Endodermal cell (in vitro differentiated cells): Measurements from ENCODE around the gene CFAP97. TPM values are rescaled to one million over a fixed set of nuclear protein-coding genes. Genes with fewer than 3 reads are reported as not detected.

ENCODE experiments used
- DNase-seq: peaks from one replicate; pipeline ENCODE4 v3.0.0-alpha.2; 2017
- H3K27ac ChIP-seq: 2 replicates; pipeline ENCODE4 v1.5.1; 2013; ENCODE audit warnings: mild to moderate bottlenecking, low read depth, low read length, moderate library complexity
- H3K27me3 ChIP-seq: 2 replicates; pipeline ENCODE4 v1.6.1; 2013; ENCODE audit warnings: mild to moderate bottlenecking, low read length, moderate library complexity; ENCODE audit not compliant: insufficient read depth, control insufficient read depth, poor library complexity, severe bottlenecking
- H3K36me3 ChIP-seq: 2 replicates; pipeline ENCODE4 v1.7.0; 2013; ENCODE audit warnings: mild to moderate bottlenecking, low read length, moderate library complexity; ENCODE audit not compliant: control insufficient read depth, insufficient read depth
- H3K4me1 ChIP-seq: one replicate; pipeline ENCODE4 v1.7.0; 2013; ENCODE audit warnings: low read length; ENCODE audit not compliant: control insufficient read depth, insufficient read depth
- H3K4me3 ChIP-seq: 2 replicates; pipeline ENCODE4 v1.5.1; 2013; ENCODE audit warnings: mild to moderate bottlenecking, low read length, moderate library complexity
- H3K9ac ChIP-seq: 2 replicates; pipeline ENCODE4 v1.6.1; 2013; ENCODE audit warnings: mild to moderate bottlenecking, low read length, moderate library complexity; ENCODE audit not compliant: poor library complexity, severe bottlenecking; ENCODE audit errors: extremely low read depth
- H3K9me3 ChIP-seq: 2 replicates; pipeline ENCODE4 v1.6.1; 2013; ENCODE audit warnings: mild to moderate bottlenecking, low read length, moderate library complexity; ENCODE audit not compliant: control insufficient read depth
- H3K27ac Mint-ChIP-seq: 2 replicates; pipeline ENCODE4 v1.8.0; 2020; ENCODE audit warnings: mixed read lengths
- H3K27me3 Mint-ChIP-seq: 2 replicates; pipeline ENCODE4 v1.8.0; 2021; ENCODE audit warnings: mild to moderate bottlenecking, mixed read lengths; ENCODE audit not compliant: insufficient read depth
- H3K36me3 Mint-ChIP-seq: 2 replicates; pipeline ENCODE4 v1.8.0; 2020; ENCODE audit warnings: low read depth, mixed read lengths
- H3K4me1 Mint-ChIP-seq: 2 replicates; pipeline ENCODE4 v1.8.0; 2020; ENCODE audit warnings: mixed read lengths
- H3K4me3 Mint-ChIP-seq: 2 replicates; pipeline ENCODE4 v1.8.0; 2020; ENCODE audit warnings: mild to moderate bottlenecking, moderate library complexity, mixed read lengths
- H3K9me3 Mint-ChIP-seq: 2 replicates; pipeline ENCODE4 v1.8.0; 2020; ENCODE audit warnings: mild to moderate bottlenecking, mixed read lengths
- CTCF ChIP-seq: fragments of 200-600 bp; sonication (generic); conservative IDR thresholded peaks from 2 replicates; pipeline ENCODE4 v1.5.0; 2021; ENCODE audit warnings: antibody characterized with exemption, mild to moderate bottlenecking
- WGBS, 2 experiments: methylation state at CpG; one replicate each; pipeline versions ENCODE4 v1.1.5 to v1.1.7; 2013; ENCODE audit warnings: missing lambda C conversion rate in 2 of 2, mixed read lengths in 1 of 2; ENCODE audit not compliant: insufficient coverage in 1 of 2, insufficient read length in 1 of 2; 5-methylcytosine and 5-hydroxymethylcytosine counted together
- total RNA-seq, 2 donors: library from RNA; stranded (reverse); fragmentation: NEBNext Ultra II Directional in 1 of 2; extraction: Animal tissue kit (Norgen Biotek cat#: 25700) in 1 of 2; gene quantifications; 2 replicates in 1 of 2; 3 replicates in 1 of 2; pipeline ENCODE4 v1.2.1, GENCODE V29; 2021

CFAP97 gene
- total RNA-seq, 2 donors from 2014 or later: 33.8 to 41.6 TPM

DNA sequence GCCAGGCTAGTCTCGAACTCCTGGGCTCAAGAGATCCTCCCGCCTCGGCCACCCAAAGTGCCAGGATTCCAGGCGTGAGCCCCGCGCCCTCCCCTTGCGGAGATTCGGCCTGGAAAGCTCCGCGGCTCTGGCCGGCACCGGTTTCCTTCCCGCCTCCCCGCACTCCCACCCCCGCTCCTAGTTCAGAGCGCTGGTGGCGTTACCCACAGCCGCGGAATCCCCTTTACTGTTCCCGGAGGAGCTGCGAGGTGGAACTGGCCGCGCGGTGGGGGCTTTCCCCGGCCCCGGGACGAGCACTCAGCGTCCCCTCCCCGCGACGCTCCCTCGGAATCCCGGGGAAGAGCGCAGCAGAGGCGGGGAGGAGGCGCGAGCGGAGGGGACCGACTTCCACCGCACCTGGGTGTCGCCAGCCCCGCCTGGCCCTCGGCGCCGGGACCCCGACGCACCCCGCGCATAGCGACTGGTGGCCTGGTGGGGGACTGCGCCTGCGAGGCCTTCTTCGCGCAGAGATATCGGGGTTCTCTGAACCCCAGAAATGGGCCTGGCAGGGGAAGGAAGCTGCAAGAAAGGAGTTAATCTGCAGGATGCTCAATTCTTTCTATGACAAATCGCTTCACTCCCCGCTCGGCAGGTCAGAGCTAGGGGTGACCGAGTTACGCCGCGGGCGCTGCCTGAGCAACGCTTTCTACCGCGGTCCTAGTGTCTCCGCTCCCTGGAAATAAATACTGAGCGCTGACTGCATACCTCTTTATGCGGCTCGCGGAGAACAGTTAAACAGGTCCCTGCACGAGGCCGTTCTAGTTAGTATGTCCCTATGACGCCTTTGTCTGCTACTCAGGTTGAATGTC lies 75.3 kb downstream of the CFAP97 start:
- Histone ChIP-seq H3K36me3 (no peaks in the 10 kb centered on the region), H3K27me3 (peaks cover 26% of the 10 kb centered on the region), H3K27ac (no peak overlapping the region), H3K9me3 (no peaks in the 10 kb centered on the region), H3K9ac (no peak overlapping the region), H3K4me3 (peak overlapping the region; percentile 73), H3K4me1 (no peaks in the 10 kb centered on the region)
- H3K27me3 Mint-ChIP-seq: peaks cover 32% of the 10 kb centered on the region
- no peak overlapping the region for H3K27ac Mint-ChIP-seq
- 3 to 5% methylated on average over 40 to 74 of the region's 74 CpGs for WGBS, 2 experiments
- peaks cover 17% of the 10 kb centered on the region for H3K9me3 Mint-ChIP-seq
- H3K36me3 Mint-ChIP-seq: no peaks in the 10 kb centered on the region
- no peaks in the 10 kb centered on the region for H3K4me1 Mint-ChIP-seq
- DNase-seq: peak; percentile 85
- peak overlapping the region; percentile 63 for H3K4me3 Mint-ChIP-seq
- TF ChIP-seq CTCF: peak; percentile 58

DNA sequence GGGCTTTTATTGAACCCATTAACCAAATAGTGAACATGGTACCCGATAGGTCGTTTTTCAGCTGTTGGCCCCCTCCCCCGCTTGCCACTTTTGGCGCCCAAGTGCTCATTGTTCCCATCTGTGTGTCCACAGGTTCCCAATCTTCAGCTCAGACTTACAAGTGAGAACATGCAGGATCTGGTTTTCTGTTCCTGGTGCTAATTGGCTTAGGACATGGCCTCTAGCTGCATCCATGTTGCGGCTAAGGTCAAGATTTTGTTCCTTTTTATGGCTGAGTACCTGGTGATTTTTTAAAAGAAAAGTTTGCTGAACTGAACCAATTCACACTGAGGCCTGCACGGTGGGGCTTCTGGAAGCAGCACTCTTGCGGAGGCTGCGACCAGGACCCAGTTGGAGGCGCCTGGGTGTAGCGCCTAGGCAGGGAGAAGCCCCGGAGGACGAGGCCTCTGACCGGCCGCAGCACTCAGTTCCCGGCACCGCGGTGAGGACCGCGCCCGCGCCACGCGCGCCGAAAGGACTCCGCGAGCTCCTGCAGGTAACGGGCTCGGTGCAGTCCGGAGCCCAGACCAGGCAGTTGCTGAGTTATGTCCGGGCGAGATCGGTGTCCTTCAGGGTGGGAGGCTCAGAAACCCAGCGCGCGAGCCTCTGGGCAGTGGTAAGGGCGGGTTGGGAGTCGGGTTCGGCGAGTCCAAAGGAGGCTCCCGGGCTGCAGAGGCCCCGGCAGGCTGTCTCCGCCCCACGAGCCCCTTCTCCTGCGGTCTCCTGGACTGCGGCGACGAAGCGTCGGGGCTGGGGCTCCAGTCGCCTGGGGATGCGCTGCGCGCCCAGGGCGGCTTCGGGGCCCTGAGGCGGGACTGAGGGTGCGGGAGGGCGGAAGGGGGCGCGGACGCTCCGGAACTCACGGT lies 76.5 kb downstream of the CFAP97 start:
- Histone ChIP-seq H3K9me3 (no peaks in the 10 kb centered on the region), H3K27me3 (peaks cover 26% of the 10 kb centered on the region), H3K4me1 (no peaks in the 10 kb centered on the region), H3K36me3 (no peaks in the 10 kb centered on the region), H3K9ac (no peak overlapping the region), H3K27ac (no peak overlapping the region), H3K4me3 (peak overlapping the region; percentile 73)
- Mint-ChIP-seq H3K36me3 (no peaks in the 10 kb centered on the region), H3K27ac (no peak overlapping the region), H3K9me3 (peaks cover 17% of the 10 kb centered on the region), H3K27me3 (peaks cover 33% of the 10 kb centered on the region), H3K4me3 (peak overlapping the region; percentile 63), H3K4me1 (no peaks in the 10 kb centered on the region)
- TF ChIP-seq CTCF: no peak
- 17 to 36% methylated on average over 15 to 64 of the region's 64 CpGs for WGBS, 2 experiments
- peak; percentile 84 for DNase-seq

GRCh38 chr4:185124006-185124405 lies 79.8 kb downstream of the CFAP97 start:
- Mint-ChIP-seq H3K27me3 (peaks cover 26% of the 10 kb centered on the region), H3K9me3 (peaks cover 13% of the 10 kb centered on the region), H3K4me3 (no peak overlapping the region), H3K4me1 (peaks cover 13% of the 10 kb centered on the region), H3K36me3 (no peaks in the 10 kb centered on the region), H3K27ac (no peak overlapping the region)
- no peak overlapping the region for H3K27ac ChIP-seq
- no peak for TF ChIP-seq CTCF
- no peaks in the 10 kb centered on the region for H3K9me3 ChIP-seq
- no peak overlapping the region for H3K9ac ChIP-seq
- H3K4me3 ChIP-seq: no peak overlapping the region
- 94 to 100% methylated on average over 1 to 3 of the region's 3 CpGs for WGBS, 2 experiments
- H3K4me1 ChIP-seq: no peaks in the 10 kb centered on the region
- peaks cover 23% of the 10 kb centered on the region for H3K27me3 ChIP-seq
- no peak for DNase-seq
- H3K36me3 ChIP-seq: no peaks in the 10 kb centered on the region
